H1 (cell line): Measurements from ENCODE around the gene ELL2. TPM values are rescaled to one million over a fixed set of nuclear protein-coding genes. Genes with fewer than 3 reads are reported as not detected.

Source experiments
- CTCF ChIA-PET: fragments of 300-600 bp; sonication (Branson Sonifier 250); formaldehyde crosslinking; loops from one replicate; lab custom pipeline; 2021; ENCODE audit not compliant: partially characterized antibody; lab: Charles Lee
- POLR2A ChIA-PET: fragments of 300-600 bp; sonication (Branson Sonifier 250); formaldehyde crosslinking; loops from one replicate; lab custom pipeline; 2021; ENCODE audit warnings: inconsistent platforms; ENCODE audit not compliant: partially characterized antibody; lab: Charles Lee
- DNase-seq, 2 experiments: peaks; one replicate each; pipeline versions ENCODE4 v3.0.0 to v3.0.0-alpha.2; 2010 to 2022; ENCODE audit warnings: low spot score in 2 of 2, low read depth in 1 of 2, mixed read lengths in 1 of 2
- FAIRE-seq: peaks from 2 replicates; lab custom pipeline; 2011; peaks lifted over from hg19 to GRCh38; lab: Jason Lieb, UNC
- H2AFZ ChIP-seq: 2 replicates; pipeline ENCODE4 v1.8.1; 2012; ENCODE audit warnings: low read length, inconsistent platforms
- H2AK5ac ChIP-seq: 2 replicates; pipeline ENCODE4 v1.6.1; 2013; ENCODE audit warnings: low read depth, low read length
- H2BK120ac ChIP-seq: replicated peaks from 2 replicates; pipeline ENCODE3; 2013; ENCODE audit warnings: low read depth, low read length, inconsistent platforms
- H2BK12ac ChIP-seq: 2 replicates; pipeline ENCODE4 v1.6.1; 2013; ENCODE audit warnings: low read depth, low read length
- H2BK15ac ChIP-seq: 2 replicates; pipeline ENCODE4 v1.6.1; 2013; ENCODE audit warnings: low read length
- H2BK20ac ChIP-seq: 2 replicates; pipeline ENCODE4 v1.6.1; 2013; ENCODE audit warnings: low read length
- H2BK5ac ChIP-seq: 2 replicates; pipeline ENCODE4 v1.6.1; 2013; ENCODE audit warnings: low read depth, low read length
- H3K14ac ChIP-seq: 2 replicates; pipeline ENCODE4 v1.6.1; 2013; ENCODE audit warnings: inconsistent platforms; ENCODE audit not compliant: insufficient read length
- H3K18ac ChIP-seq: 2 replicates; pipeline ENCODE4 v1.6.1; 2013; ENCODE audit warnings: low read length; ENCODE audit errors: extremely low read depth
- H3K23ac ChIP-seq: 2 replicates; pipeline ENCODE4 v1.6.1; 2013; ENCODE audit warnings: inconsistent platforms; ENCODE audit not compliant: insufficient read length
- H3K23me2 ChIP-seq: 2 replicates; pipeline ENCODE4 v1.6.1; 2013; ENCODE audit warnings: low read depth, low read length
- H3K27ac ChIP-seq: 2 replicates; pipeline ENCODE4 v1.6.1; 2011; ENCODE audit warnings: low read depth, low read length, inconsistent platforms
- H3K27me3 ChIP-seq, 4 experiments: replicated peaks in 1 of 4; 1 replicate in 1 of 4; 2 replicates in 3 of 4; pipeline versions ENCODE4 v1.6.1 to v1.8.1; 2011 to 2013; ENCODE audit warnings: low read length in 3 of 4, mild to moderate bottlenecking in 3 of 4, inconsistent platforms in 2 of 4, mixed read lengths in 2 of 4, moderate library complexity in 1 of 4; ENCODE audit not compliant: control insufficient read depth in 3 of 4, insufficient read depth in 3 of 4; ENCODE audit errors: extremely low read depth in 1 of 4
- H3K36me3 ChIP-seq, 4 experiments: 2 replicates each; pipeline versions ENCODE4 v1.6.1 to v1.8.1; 2011 to 2013; ENCODE audit warnings: mild to moderate bottlenecking in 4 of 4, low read length in 3 of 4, moderate library complexity in 2 of 4, control low read depth in 1 of 4, inconsistent platforms in 1 of 4; ENCODE audit not compliant: insufficient read depth in 4 of 4, control insufficient read depth in 2 of 4
- H3K4ac ChIP-seq: replicated peaks from 2 replicates; pipeline ENCODE3; 2013; ENCODE audit warnings: low read length, low read depth, mixed read lengths, inconsistent platforms; ENCODE audit not compliant: insufficient read length
- H3K4me1 ChIP-seq, 4 experiments: replicated peaks in 1 of 4; 1 replicate in 1 of 4; 2 replicates in 3 of 4; pipeline versions ENCODE4 v1.6.1 to v1.8.1; 2011 to 2013; ENCODE audit warnings: low read length in 3 of 4, inconsistent platforms in 2 of 4, mixed read lengths in 1 of 4; ENCODE audit not compliant: insufficient read depth in 4 of 4, control insufficient read depth in 3 of 4
- H3K4me2 ChIP-seq, 2 experiments: 2 replicates each; pipeline versions ENCODE4 v1.6.1 to v1.8.1; 2011 to 2013; ENCODE audit warnings: low read depth in 2 of 2, low read length in 2 of 2, control low read depth in 1 of 2, inconsistent platforms in 1 of 2, mild to moderate bottlenecking in 1 of 2; ENCODE audit not compliant: insufficient read depth in 1 of 2
- H3K4me3 ChIP-seq, 4 experiments: fragments of 200-600, 300-600 bp in 1 of 4; sonication (generic), shearing (Covaris generic), sonication (Bioruptor Twin) in 1 of 4; 2 replicates each; pipeline versions ENCODE4 v1.5.1 to v1.8.1; 2011 to 2016; ENCODE audit warnings: low read length in 4 of 4, low read depth in 3 of 4, control low read depth in 2 of 4, inconsistent platforms in 2 of 4, mild to moderate bottlenecking in 2 of 4, mixed read lengths in 1 of 4, moderate library complexity in 1 of 4; ENCODE audit not compliant: insufficient read depth in 2 of 4; ENCODE audit errors: extremely low read depth in 1 of 4
- H3K56ac ChIP-seq: replicated peaks from 2 replicates; pipeline ENCODE3; 2013; ENCODE audit warnings: low read depth, mild to moderate bottlenecking, mixed read lengths, low read length, inconsistent platforms; ENCODE audit not compliant: insufficient read length
- H3K79me1 ChIP-seq: 2 replicates; pipeline ENCODE4 v1.6.1; 2013; ENCODE audit warnings: low read depth, low read length, control low read depth
- H3K79me2 ChIP-seq, 2 experiments: 2 replicates each; pipeline versions ENCODE4 v1.6.1 to v1.8.1; 2012 to 2013; ENCODE audit warnings: low read length in 2 of 2, mild to moderate bottlenecking in 2 of 2, inconsistent platforms in 1 of 2; ENCODE audit not compliant: insufficient read depth in 2 of 2, control insufficient read depth in 1 of 2
- H3K9ac ChIP-seq, 4 experiments: replicated peaks in 1 of 4; 1 replicate in 1 of 4; 2 replicates in 3 of 4; pipeline versions ENCODE4 v1.6.1 to v1.8.1; 2011 to 2013; ENCODE audit warnings: low read depth in 3 of 4, low read length in 3 of 4, control low read depth in 2 of 4, mild to moderate bottlenecking in 2 of 4, moderate library complexity in 2 of 4, inconsistent platforms in 1 of 4; ENCODE audit errors: extremely low read depth in 1 of 4
- H3K9me3 ChIP-seq, 2 experiments: 2 replicates each; pipeline versions ENCODE4 v1.6.1 to v1.8.1; 2012 to 2013; ENCODE audit warnings: mild to moderate bottlenecking in 2 of 2, moderate library complexity in 2 of 2, control low read depth in 1 of 2, inconsistent platforms in 1 of 2, low read depth in 1 of 2, low read length in 1 of 2, mixed read lengths in 1 of 2; ENCODE audit not compliant: insufficient read depth in 2 of 2
- H4K20me1 ChIP-seq, 2 experiments: replicated peaks in 1 of 2; 2 replicates each; pipeline versions ENCODE3 to v1.8.1; 2011 to 2013; ENCODE audit warnings: inconsistent platforms in 2 of 2, low read length in 2 of 2, mild to moderate bottlenecking in 1 of 2; ENCODE audit not compliant: insufficient read depth in 2 of 2, control insufficient read depth in 1 of 2
- H4K5ac ChIP-seq: 2 replicates; pipeline ENCODE4 v1.6.1; 2013; ENCODE audit warnings: low read length, low read depth, mixed read lengths, inconsistent platforms; ENCODE audit not compliant: insufficient read length
- H4K8ac ChIP-seq: 2 replicates; pipeline ENCODE4 v1.8.0; 2013; ENCODE audit warnings: mild to moderate bottlenecking, moderate library complexity, low read length, inconsistent platforms; ENCODE audit not compliant: insufficient read depth; ENCODE audit errors: extremely low read depth
- H4K91ac ChIP-seq: replicated peaks from 2 replicates; pipeline ENCODE3; 2013; ENCODE audit warnings: low read length, mixed read lengths, inconsistent platforms; ENCODE audit not compliant: insufficient read length
- BACH1 ChIP-seq: IDR thresholded peaks from 2 replicates; pipeline ENCODE4 v1.6.1; 2012; ENCODE audit warnings: low read length, improper control_type of control experiment
- BCL11A ChIP-seq, 2 experiments: IDR thresholded peaks; one replicate each; pipeline ENCODE4 v1.6.1; 2011; ENCODE audit warnings: low read depth in 2 of 2, low read length in 2 of 2, mild to moderate bottlenecking in 2 of 2
- CBX8 ChIP-seq: fragments of 300-800, 300-1000 bp; sonication (generic); IDR thresholded peaks from 2 replicates; pipeline ENCODE4 v1.7.1; 2016; ENCODE audit warnings: low read depth, low read length, borderline replicate concordance
- CEBPB ChIP-seq: IDR thresholded peaks from 2 replicates; pipeline ENCODE4 v1.6.1; 2012; ENCODE audit warnings: low read depth, low read length
- CTBP2 ChIP-seq: IDR thresholded peaks from 2 replicates; pipeline ENCODE4 v1.7.0; 2011; ENCODE audit warnings: borderline replicate concordance, mild to moderate bottlenecking, moderate library complexity, mixed read lengths, low read length; ENCODE audit not compliant: insufficient read depth, insufficient read length
- EP300 ChIP-seq, 2 experiments: IDR thresholded peaks; 1 replicate in 1 of 2; 2 replicates in 1 of 2; pipeline ENCODE4 v1.6.1; 2011 to 2012; ENCODE audit warnings: low read depth in 2 of 2, low read length in 2 of 2, mild to moderate bottlenecking in 2 of 2, borderline replicate concordance in 1 of 2, inconsistent platforms in 1 of 2, moderate library complexity in 1 of 2
- KDM4A ChIP-seq: IDR thresholded peaks from one replicate; pipeline ENCODE4 v1.7.1; 2012; ENCODE audit warnings: low read depth, mild to moderate bottlenecking, moderate library complexity, low read length, inconsistent platforms; ENCODE audit not compliant: severe bottlenecking
- RBBP5 ChIP-seq: IDR thresholded peaks from 2 replicates; pipeline ENCODE4 v1.7.1; 2012; ENCODE audit warnings: low read depth, mild to moderate bottlenecking, inconsistent platforms, low read length, moderate library complexity, borderline replicate concordance
- RFX5 ChIP-seq: IDR thresholded peaks from 2 replicates; pipeline ENCODE4 v1.6.1; 2011; ENCODE audit warnings: low read depth, low read length, improper control_type of control experiment, borderline replicate concordance
- SP4 ChIP-seq: IDR thresholded peaks from 2 replicates; pipeline ENCODE4 v1.6.1; 2012; ENCODE audit warnings: low read length, inconsistent platforms
- TAF1 ChIP-seq: IDR thresholded peaks from 2 replicates; pipeline ENCODE4 v1.6.1; 2011; ENCODE audit warnings: mild to moderate bottlenecking, low read depth, low read length
- TEAD4 ChIP-seq: IDR thresholded peaks from 2 replicates; pipeline ENCODE4 v1.6.1; 2012; ENCODE audit warnings: low read depth, low read length, inconsistent platforms, mixed read lengths
- USF2 ChIP-seq: IDR thresholded peaks from 2 replicates; pipeline ENCODE4 v1.6.1; 2011; ENCODE audit warnings: low read length, improper control_type of control experiment
- YY1 ChIP-seq: IDR thresholded peaks from 2 replicates; pipeline ENCODE4 v1.6.1; 2011; ENCODE audit warnings: low read depth, mild to moderate bottlenecking, low read length
- WGBS, 2 experiments: shearing (Covaris generic) in 1 of 2; methylation state at CpG; one replicate each; pipeline versions ENCODE4 v1.1.6 to v1.1.7; 2013 to 2015; ENCODE audit warnings: low lambda C conversion rate in 2 of 2, mixed read lengths in 2 of 2, inconsistent platforms in 1 of 2, low coverage in 1 of 2, missing lambda C conversion rate in 1 of 2; ENCODE audit not compliant: insufficient replicate concordance in 2 of 2, insufficient coverage in 1 of 2, insufficient read length in 1 of 2; ENCODE audit errors: extremely low coverage in 1 of 2, missing lambda C conversion rate in 1 of 2; 5-methylcytosine and 5-hydroxymethylcytosine counted together
- polyA plus RNA-seq, 7 experiments: library from polyadenylated mRNA; depleted of rRNA in 3 of 7; stranded (reverse) in 5 of 7; unstranded in 2 of 7; fragments of >200 nt in 5 of 7; fragments of 200-250 nt in 2 of 7; gene quantifications; 1 replicate in 5 of 7; 2 replicates in 1 of 7; 4 replicates in 1 of 7; pipeline versions ENCODE4 v1.2.1 to v1.2.3, GENCODE V29; 2011 to 2013; ENCODE audit warnings: missing spikeins in 2 of 7, mixed read lengths in 2 of 7
- total RNA-seq: library from RNA; stranded (reverse); fragmentation: NEBNext Ultra II Directional; extraction: Animal tissue kit (Norgen Biotek cat#: 25700); gene quantifications from 2 replicates; pipeline ENCODE4 v1.2.1, GENCODE V29; 2021

Gene ELL2
- total and polyA plus RNA-seq, 2 of the 8 experiments (the other 6 are each of a cell fraction or from before 2014, with no cell fraction given) = 6.3 to 29.4 TPM

GRCh38 chr5:95939465-95939864 is 22.2 kb downstream of the ELL2 start:
- no peak overlapping the region for H3K23ac ChIP-seq
- 94% methylated on average over 1 of the region's 1 CpG; no CpG with 5 or more reads in 1 of the 2 experiments for WGBS, 2 experiments
- H2AK5ac ChIP-seq = no peak overlapping the region
- peaks cover 0 to 21% (median 2%) of the 10 kb centered on the region in 4 experiments; a peak in 3 of 7 replicates for H3K4me1 ChIP-seq
- H3K36me3 ChIP-seq = no peaks in the 10 kb centered on the region
- no peak overlapping the region for H3K27ac ChIP-seq
- ChIA-PET CTCF (no interaction called here), POLR2A (interaction anchor here (0.7 kb wide), 1 partner anchor 23 kb away, joined by 3 read pairs; no protein-coding TSS in a partner anchor)
- no peak overlapping the region for H2BK20ac ChIP-seq
- no peaks in the 10 kb centered on the region for H3K27me3 ChIP-seq
- H2BK12ac ChIP-seq = no peak overlapping the region
- no peak overlapping the region for H4K8ac ChIP-seq
- no peak overlapping the region for H3K18ac ChIP-seq
- FAIRE-seq (no peak), DNase-seq (no peak)
- H2BK15ac ChIP-seq = no peak overlapping the region
- no peaks in the 10 kb centered on the region for H3K23me2 ChIP-seq
- H4K5ac ChIP-seq = no peak overlapping the region
- H4K20me1 ChIP-seq = no peaks in the 10 kb centered on the region
- H3K4ac ChIP-seq = no peak overlapping the region
- 0 out of 4 replicates have a peak, but pooled peaks cover 0 to under 1% of the 10 kb centered on the region in 2 experiments for H3K79me2 ChIP-seq
- no peak overlapping the region for H4K91ac ChIP-seq
- no peaks in the 10 kb centered on the region for H3K9me3 ChIP-seq
- H3K14ac ChIP-seq = no peak overlapping the region
- H3K56ac ChIP-seq = no peak overlapping the region
- no peak overlapping the region for H2AFZ ChIP-seq
- H2BK5ac ChIP-seq = no peak overlapping the region
- no peak overlapping the region for H3K9ac ChIP-seq
- no peaks in the 10 kb centered on the region for H3K79me1 ChIP-seq
- no peak overlapping the region for H3K4me2 ChIP-seq
- H2BK120ac ChIP-seq = no peak overlapping the region
- no peak overlapping the region for H3K4me3 ChIP-seq
- TF ChIP-seq SP4 = no peak
- no peak for TF ChIP-seq CBX8
- no peak for TF ChIP-seq CEBPB
- no peak for TF ChIP-seq BCL11A (IDR thresholded peaks at IDR 0.05; ENCODE audit: low read depth in 2 of 2, low read length in 2 of 2)
- TF ChIP-seq USF2 = no peak
- no peak for TF ChIP-seq TAF1
- no peak for TF ChIP-seq TEAD4
- no peak for TF ChIP-seq BACH1
- TF ChIP-seq EP300 (IDR thresholded peaks at IDR 0.05; ENCODE audit: borderline replicate concordance in 1 of 2, low read depth in 2 of 2, low read length in 2 of 2) = no peak
- TF ChIP-seq RBBP5 = no peak
- TF ChIP-seq RFX5 = no peak
- TF ChIP-seq KDM4A = no peak
- TF ChIP-seq CTBP2 = no peak
- TF ChIP-seq YY1 = no peak
